GM20000 (cell line): Measurements from ENCODE around the gene GIMAP6.
"Not testable (repeated sequence)": the region's sequence is repeated elsewhere in the genome, so short reads cannot be mapped to it uniquely, and the experiment has no call there.

Experiments used
- DNase-seq: peaks from one replicate; pipeline ENCODE4 v3.0.0; 2012; ENCODE audit warnings: low spot score
- CTCF ChIP-seq: IDR thresholded peaks from 2 replicates; pipeline ENCODE4 v1.5.1; 2012; ENCODE audit warnings: mild to moderate bottlenecking, control low read depth; ENCODE audit errors: extremely low read depth, missing control alignments

Gene GIMAP6

GRCh38 chr7:150586068-150586784 is 46.0 kb downstream of the GIMAP6 start:
- no peak for TF ChIP-seq CTCF
- DNase-seq = no peak

GRCh38 chr7:150585199-150585598 is 47.0 kb downstream of the GIMAP6 start:
- TF ChIP-seq CTCF = no peak
- DNase-seq = no peak

- no peak for DNase-seq
- TF ChIP-seq CTCF = no peak
Observed at GRCh38 chr7:150580638-150581394, 51.4 kb downstream of the GIMAP6 start.

- not testable (repeated sequence) for DNase-seq
Observed at GRCh38 chr7:150579979-150580637, 52.1 kb downstream of the GIMAP6 start.
